ENCODE measurements around the gene TRAF3.

DNA sequence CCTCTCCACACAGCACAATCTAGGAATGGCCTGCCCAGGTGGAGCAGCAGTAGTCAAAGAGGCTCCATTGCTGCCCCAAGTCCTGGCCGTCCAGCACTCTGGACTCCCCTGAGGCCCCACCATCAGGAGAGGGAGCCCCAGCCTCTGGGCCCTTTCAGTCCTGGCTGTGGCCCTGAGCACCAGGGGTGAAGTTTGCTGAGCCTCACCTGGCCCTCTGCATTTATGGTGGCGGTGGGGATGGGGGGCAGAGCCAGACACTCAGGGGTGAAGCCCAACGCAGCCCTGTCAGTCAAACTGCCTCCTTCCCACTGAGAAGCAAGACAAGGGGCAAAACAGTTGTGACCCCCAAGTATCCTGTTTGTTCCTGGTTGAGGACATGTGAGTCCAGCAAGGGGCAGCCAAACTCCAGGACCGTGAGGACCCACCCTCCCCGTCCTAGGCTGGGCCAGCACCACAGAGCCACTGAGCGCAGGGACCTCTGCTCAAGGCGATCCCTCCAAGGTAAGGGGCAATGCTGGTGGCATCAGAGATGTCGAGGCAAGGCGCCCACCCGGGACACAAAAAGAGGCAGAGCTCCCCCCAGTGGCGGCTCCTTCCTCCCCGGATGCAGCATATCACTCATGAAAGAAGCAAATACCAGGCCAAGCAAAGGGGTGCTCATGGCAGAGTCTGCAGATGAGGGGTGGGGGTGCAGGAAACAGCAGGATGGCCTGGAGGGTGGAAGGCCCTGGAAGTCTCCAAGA is 140.4 kb downstream of the TRAF3 start:
- TF ChIP-seq, protein P1, sequence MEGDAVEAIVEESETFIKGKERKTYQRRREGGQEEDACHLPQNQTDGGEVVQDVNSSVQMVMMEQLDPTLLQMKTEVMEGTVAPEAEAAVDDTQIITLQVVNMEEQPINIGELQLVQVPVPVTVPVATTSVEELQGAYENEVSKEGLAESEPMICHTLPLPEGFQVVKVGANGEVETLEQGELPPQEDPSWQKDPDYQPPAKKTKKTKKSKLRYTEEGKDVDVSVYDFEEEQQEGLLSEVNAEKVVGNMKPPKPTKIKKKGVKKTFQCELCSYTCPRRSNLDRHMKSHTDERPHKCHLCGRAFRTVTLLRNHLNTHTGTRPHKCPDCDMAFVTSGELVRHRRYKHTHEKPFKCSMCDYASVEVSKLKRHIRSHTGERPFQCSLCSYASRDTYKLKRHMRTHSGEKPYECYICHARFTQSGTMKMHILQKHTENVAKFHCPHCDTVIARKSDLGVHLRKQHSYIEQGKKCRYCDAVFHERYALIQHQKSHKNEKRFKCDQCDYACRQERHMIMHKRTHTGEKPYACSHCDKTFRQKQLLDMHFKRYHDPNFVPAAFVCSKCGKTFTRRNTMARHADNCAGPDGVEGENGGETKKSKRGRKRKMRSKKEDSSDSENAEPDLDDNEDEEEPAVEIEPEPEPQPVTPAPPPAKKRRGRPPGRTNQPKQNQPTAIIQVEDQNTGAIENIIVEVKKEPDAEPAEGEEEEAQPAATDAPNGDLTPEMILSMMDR (IDR thresholded peaks at IDR 0.05): peak in 5 of 6 experiments; percentile 23 to 74 (median 63)
- TF ChIP-seq POLR2A (IDR thresholded peaks at IDR 0.05): no peak

Data from thyroid gland (tissue), 4 donors.